NCI-H1930 (cell line): ENCODE measurements around the gene HIRA.

Experiments
- DNase-seq, 2 experiments: peaks; one replicate each; lab custom pipeline; 2025; lab: John Stamatoyannopoulos, UW

Gene HIRA

GRCh38 chr22:19357270-19358105, 74.0 kb downstream of the HIRA start:
- no peak for DNase-seq

GRCh38 chr22:19356708-19357269, 74.7 kb downstream of the HIRA start:
- no peak for DNase-seq

GRCh38 chr22:19355413-19356157, 75.9 kb downstream of the HIRA start:
- no peak for DNase-seq

GRCh38 chr22:19354201-19354600, 77.3 kb downstream of the HIRA start:
- DNase-seq = no peak

- DNase-seq = no peak
These were observed 78.0 kb downstream of the HIRA start for GRCh38 chr22:19353363-19354131.

- no peak for DNase-seq
These were observed 78.8 kb downstream of the HIRA start for GRCh38 chr22:19352766-19353165.

GRCh38 chr22:19352217-19352616, 79.3 kb downstream of the HIRA start:
- no peak for DNase-seq

GRCh38 chr22:19351604-19352003, 79.9 kb downstream of the HIRA start:
- DNase-seq = no peak

GRCh38 chr22:19350947-19351346, 80.6 kb downstream of the HIRA start:
- no peak for DNase-seq

GRCh38 chr22:19350476-19350859, 81.1 kb downstream of the HIRA start:
- no peak for DNase-seq

GRCh38 chr22:19349778-19350475, 81.6 kb downstream of the HIRA start:
- no peak for DNase-seq

GRCh38 chr22:19346677-19347265, 84.8 kb downstream of the HIRA start:
- DNase-seq = no peak

- DNase-seq = no peak
These were observed 87.1 kb downstream of the HIRA start for GRCh38 chr22:19344420-19344819.

- no peak for DNase-seq
These were observed 88.1 kb downstream of the HIRA start for GRCh38 chr22:19343470-19343869.

- DNase-seq = no peak
These were observed 90.0 kb downstream of the HIRA start for GRCh38 chr22:19341500-19341899.

- DNase-seq = no peak
These were observed 94.4 kb downstream of the HIRA start for GRCh38 chr22:19337137-19337536.

- no peak for DNase-seq
These were observed 95.1 kb downstream of the HIRA start for GRCh38 chr22:19336133-19337075.

GRCh38 chr22:19331975-19332374, 99.6 kb downstream of the HIRA start:
- DNase-seq = no peak

GRCh38 chr22:19331474-19331873, 100.1 kb downstream of the HIRA start:
- DNase-seq = no peak

- DNase-seq = no peak
These were observed 100.6 kb downstream of the HIRA start for GRCh38 chr22:19330865-19331418.
